Stimulated activated CD4-positive, alpha-beta T cell treated with anti-CD3 and anti-CD28 coated beads, Interleukin-12 subunit alpha, Interleukin-12 subunit beta, amount 100 ng/mL, for 48 hours (primary cell): ENCODE data around the gene FAM25A.

Experiments
- DNase-seq, 3 donors: peaks; one replicate each; pipeline ENCODE4 v3.0.0-alpha.2; 2020; ENCODE audit warnings: low read depth in 2 of 3, low spot score in 1 of 3

The FAM25A gene

GRCh38 chr10:87059401-87059800 lies 39.3 kb downstream of the FAM25A start:
- DNase-seq, result no peak

GRCh38 chr10:87060280-87060928 lies 40.3 kb downstream of the FAM25A start:
- no peak for DNase-seq

- DNase-seq, result no peak
Observed at GRCh38 chr10:87064651-87065050, 44.6 kb downstream of the FAM25A start.

- DNase-seq, result no peak
Observed at GRCh38 chr10:87066178-87066577, 46.1 kb downstream of the FAM25A start.

GRCh38 chr10:87066865-87067264 lies 46.8 kb downstream of the FAM25A start:
- no peak for DNase-seq

GRCh38 chr10:87068281-87068680 lies 48.2 kb downstream of the FAM25A start:
- no peak for DNase-seq

GRCh38 chr10:87072449-87072848 lies 52.4 kb downstream of the FAM25A start:
- DNase-seq, result no peak
